HepG2 (cell line): ENCODE data around the gene UBTD2. TPM values are rescaled to one million over a fixed set of nuclear protein-coding genes. Genes with fewer than 3 reads are reported as not detected.

Experiments used
- IKZF1 ChIP-seq: fragments of 450-650 bp; IDR thresholded peaks from 2 replicates; pipeline ENCODE4 v1.7.1; 2016
- RARA ChIP-seq: IDR thresholded peaks from 2 replicates; pipeline ENCODE4 v1.6.1; 2016; ENCODE audit warnings: missing genetic modification reagents, missing compliant biosample characterization
- ZFYVE20 ChIP-seq: sonication (generic); formaldehyde crosslinking; IDR thresholded peaks from 2 replicates; pipeline ENCODE4 v1.8.0; 2023; ENCODE audit warnings: low read depth, mild to moderate bottlenecking, moderate library complexity, missing genetic modification reagents, borderline replicate concordance
- ZNF235 ChIP-seq: sonication (generic); formaldehyde crosslinking; IDR thresholded peaks from 2 replicates; pipeline ENCODE4 v1.8.1; 2023; ENCODE audit warnings: mild to moderate bottlenecking, missing genetic modification reagents, borderline replicate concordance
- ZNF652 ChIP-seq: IDR thresholded peaks from 2 replicates; pipeline ENCODE4 v1.6.1; 2016; ENCODE audit warnings: low read depth, borderline replicate concordance
- polyA plus RNA-seq, 8 experiments: library from polyadenylated mRNA; depleted of rRNA in 3 of 8; stranded (reverse) in 7 of 8; unstranded in 1 of 8; fragments of >200 nt; fragmentation: Illumina TruSeq in 4 of 8; extraction: Trizol in 4 of 8; gene quantifications; 2 replicates each; pipeline versions ENCODE4 v1.2.1 to v1.2.3, GENCODE V29; 2011 to 2016; ENCODE audit warnings: low read depth in 4 of 8, missing spikeins in 1 of 8, mixed read lengths in 1 of 8; ENCODE audit not compliant: insufficient read depth in 1 of 8
- total RNA-seq, 5 experiments: library from RNA; depleted of rRNA; stranded (reverse); fragments of >200 nt; fragmentation: Illumina TruSeq; extraction: Trizol; gene quantifications; 2 replicates each; pipeline ENCODE4 v1.2.3, GENCODE V29; 2016; ENCODE audit warnings: low read depth in 1 of 5
- TF ChIP-seq, protein P1 (sequence below): sonication (generic); formaldehyde crosslinking; IDR thresholded peaks from 2 replicates; pipeline ENCODE4 v1.5.1; 2020; ENCODE audit warnings: mild to moderate bottlenecking, missing genetic modification reagents, moderate library complexity
- TF ChIP-seq, protein P2 (sequence below): sonication (generic); IDR thresholded peaks from 2 replicates; pipeline ENCODE4 v1.6.1; 2016; ENCODE audit warnings: low read depth, borderline replicate concordance
- TF ChIP-seq, protein P3 (sequence below): sonication (generic); formaldehyde crosslinking; IDR thresholded peaks from 2 replicates; pipeline ENCODE4 v1.4.0; 2020; ENCODE audit warnings: missing genetic modification reagents

UBTD2 gene
- total and polyA plus RNA-seq, 2 of the 13 experiments (the other 11 are each of a cell fraction or from before 2014, with no cell fraction given) = 15.2 to 24.1 TPM

DNA sequence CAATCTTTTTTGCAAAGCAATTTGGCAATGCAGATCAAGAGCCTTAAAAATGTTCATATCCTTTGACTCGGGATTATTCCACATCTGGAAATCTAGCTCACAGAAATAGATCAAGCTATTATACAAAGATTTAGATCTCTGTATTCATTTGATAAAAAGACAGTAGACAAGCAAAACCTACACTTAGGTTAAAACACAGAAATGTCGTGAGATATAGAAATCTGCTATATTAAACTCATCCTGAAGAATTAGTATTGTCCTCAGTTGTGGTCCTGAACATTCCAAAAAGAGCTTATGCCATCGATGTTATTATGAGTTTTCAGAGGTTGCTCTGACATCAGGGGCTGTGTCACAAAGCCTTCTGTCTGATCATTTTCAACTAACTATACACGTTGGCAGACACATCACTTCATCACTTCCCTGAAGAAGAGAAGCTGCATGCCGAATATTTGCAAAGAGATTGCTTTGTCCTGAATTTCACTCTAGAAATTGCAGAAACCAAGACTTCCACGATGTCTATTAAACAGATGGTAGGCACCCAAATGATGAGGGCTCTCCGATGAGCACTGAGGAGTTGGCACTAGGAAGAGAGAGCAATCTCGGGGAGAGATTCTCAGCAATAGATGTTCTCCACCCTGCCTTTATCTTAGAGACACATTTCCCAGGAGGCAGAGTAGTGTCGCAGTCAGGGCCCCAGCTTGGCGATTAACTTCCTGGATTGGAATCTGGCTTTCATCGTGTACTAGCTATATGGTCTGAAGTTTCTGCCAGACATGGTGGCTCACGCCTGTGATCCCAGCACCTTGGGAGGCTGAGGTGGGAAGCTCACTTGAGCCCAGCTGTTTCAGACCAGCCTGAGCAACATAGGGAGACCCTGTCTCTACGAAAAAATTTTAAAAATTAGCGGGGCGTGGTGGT, 1.9 kb upstream of the UBTD2 start (continued):
- TF ChIP-seq, protein P1, sequence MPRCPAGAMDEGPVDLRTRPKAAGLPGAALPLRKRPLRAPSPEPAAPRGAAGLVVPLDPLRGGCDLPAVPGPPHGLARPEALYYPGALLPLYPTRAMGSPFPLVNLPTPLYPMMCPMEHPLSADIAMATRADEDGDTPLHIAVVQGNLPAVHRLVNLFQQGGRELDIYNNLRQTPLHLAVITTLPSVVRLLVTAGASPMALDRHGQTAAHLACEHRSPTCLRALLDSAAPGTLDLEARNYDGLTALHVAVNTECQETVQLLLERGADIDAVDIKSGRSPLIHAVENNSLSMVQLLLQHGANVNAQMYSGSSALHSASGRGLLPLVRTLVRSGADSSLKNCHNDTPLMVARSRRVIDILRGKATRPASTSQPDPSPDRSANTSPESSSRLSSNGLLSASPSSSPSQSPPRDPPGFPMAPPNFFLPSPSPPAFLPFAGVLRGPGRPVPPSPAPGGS = no peak
- TF ChIP-seq ZNF652 = no peak
- TF ChIP-seq, protein P2, sequence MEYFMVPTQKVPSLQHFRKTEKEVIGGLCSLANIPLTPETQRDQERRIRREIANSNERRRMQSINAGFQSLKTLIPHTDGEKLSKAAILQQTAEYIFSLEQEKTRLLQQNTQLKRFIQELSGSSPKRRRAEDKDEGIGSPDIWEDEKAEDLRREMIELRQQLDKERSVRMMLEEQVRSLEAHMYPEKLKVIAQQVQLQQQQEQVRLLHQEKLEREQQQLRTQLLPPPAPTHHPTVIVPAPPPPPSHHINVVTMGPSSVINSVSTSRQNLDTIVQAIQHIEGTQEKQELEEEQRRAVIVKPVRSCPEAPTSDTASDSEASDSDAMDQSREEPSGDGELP = no peak
- TF ChIP-seq ZNF235 = no peak
- TF ChIP-seq IKZF1 = no peak
- TF ChIP-seq, protein P3, sequence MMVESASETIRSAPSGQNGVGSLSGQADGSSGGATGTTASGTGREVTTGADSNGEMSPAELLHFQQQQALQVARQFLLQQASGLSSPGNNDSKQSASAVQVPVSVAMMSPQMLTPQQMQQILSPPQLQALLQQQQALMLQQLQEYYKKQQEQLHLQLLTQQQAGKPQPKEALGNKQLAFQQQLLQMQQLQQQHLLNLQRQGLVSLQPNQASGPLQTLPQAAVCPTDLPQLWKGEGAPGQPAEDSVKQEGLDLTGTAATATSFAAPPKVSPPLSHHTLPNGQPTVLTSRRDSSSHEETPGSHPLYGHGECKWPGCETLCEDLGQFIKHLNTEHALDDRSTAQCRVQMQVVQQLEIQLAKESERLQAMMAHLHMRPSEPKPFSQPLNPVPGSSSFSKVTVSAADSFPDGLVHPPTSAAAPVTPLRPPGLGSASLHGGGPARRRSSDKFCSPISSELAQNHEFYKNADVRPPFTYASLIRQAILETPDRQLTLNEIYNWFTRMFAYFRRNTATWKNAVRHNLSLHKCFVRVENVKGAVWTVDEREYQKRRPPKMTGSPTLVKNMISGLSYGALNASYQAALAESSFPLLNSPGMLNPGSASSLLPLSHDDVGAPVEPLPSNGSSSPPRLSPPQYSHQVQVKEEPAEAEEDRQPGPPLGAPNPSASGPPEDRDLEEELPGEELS = no peak
- no peak for TF ChIP-seq ZFYVE20
- TF ChIP-seq RARA (CRISPR knock-in tag) = no peak
